GM12878 (cell line): Measurements from ENCODE around the gene FRS3.

Source experiments
- CEBPB ChIP-seq, 2 experiments: fragments of 150-350 bp in 1 of 2; IDR thresholded peaks; 2 replicates each; pipeline ENCODE4 v1.6.1; 2012 to 2014; ENCODE audit warnings: low read depth in 2 of 2, low read length in 2 of 2, borderline replicate concordance in 1 of 2, inconsistent platforms in 1 of 2
- CTCF ChIP-seq, 3 experiments: IDR thresholded peaks in 2 of 3; conservative IDR thresholded peaks in 1 of 3; 2 replicates each; pipeline ENCODE4 v1.5.1; 2011; ENCODE audit warnings: low read depth in 3 of 3, low read length in 3 of 3, mild to moderate bottlenecking in 3 of 3, control low read depth in 2 of 3, moderate library complexity in 2 of 3, inconsistent platforms in 1 of 3, mixed read lengths in 1 of 3; ENCODE audit not compliant: control insufficient read depth in 2 of 3, insufficient read depth in 1 of 3; ENCODE audit errors: extremely low read depth in 1 of 3
- FOXM1 ChIP-seq: IDR thresholded peaks from 2 replicates; pipeline ENCODE4 v1.6.1; 2012; ENCODE audit warnings: low read depth, mild to moderate bottlenecking, inconsistent platforms, low read length, moderate library complexity
- NRF1 ChIP-seq: conservative IDR thresholded peaks from 2 replicates; pipeline ENCODE4 v1.6.1; 2011; ENCODE audit warnings: mild to moderate bottlenecking, low read depth, low read length, improper control_type of control experiment
- RAD21 ChIP-seq: IDR thresholded peaks from 2 replicates; pipeline ENCODE4 v1.6.1; 2011; ENCODE audit warnings: mild to moderate bottlenecking, low read depth, low read length, moderate library complexity; ENCODE audit not compliant: insufficient read depth
- SIX5 ChIP-seq: IDR thresholded peaks from 2 replicates; pipeline ENCODE4 v1.6.1; 2011; ENCODE audit warnings: mild to moderate bottlenecking, low read depth, low read length, moderate library complexity; ENCODE audit not compliant: severe bottlenecking
- SPI1 ChIP-seq: IDR thresholded peaks from 2 replicates; pipeline ENCODE4 v1.6.1; 2011; ENCODE audit warnings: low read depth, mild to moderate bottlenecking, low read length, moderate library complexity, borderline replicate concordance; ENCODE audit not compliant: insufficient read depth
- TCF12 ChIP-seq: IDR thresholded peaks from 2 replicates; pipeline ENCODE4 v1.6.1; 2011; ENCODE audit warnings: low read depth, mild to moderate bottlenecking, low read length
- ZNF24 ChIP-seq: fragments of 450-650 bp; IDR thresholded peaks from 2 replicates; pipeline ENCODE4 v1.6.1; 2017; ENCODE audit warnings: antibody characterized with exemption, mild to moderate bottlenecking

GRCh38 chr6:41799559-41799911, 19.8 kb upstream of the FRS3 start:
- no peak for TF ChIP-seq ZNF24
- TF ChIP-seq FOXM1, result no peak
- TF ChIP-seq TCF12, result no peak
- TF ChIP-seq CEBPB (IDR thresholded peaks at IDR 0.05; ENCODE audit: borderline replicate concordance in 1 of 2, low read depth in 2 of 2, low read length in 2 of 2), result no peak
- no peak for TF ChIP-seq RAD21
- TF ChIP-seq NRF1, result no peak
- no peak for TF ChIP-seq SPI1
- TF ChIP-seq SIX5, result no peak
- no peak for TF ChIP-seq CTCF (IDR thresholded peaks at IDR 0.05 in 2 of 3, conservative IDR thresholded peaks at IDR 0.05 in 1 of 3; ENCODE audit: control insufficient read depth in 2 of 3, extremely low read depth in 1 of 3, insufficient read depth in 1 of 3, low read depth in 3 of 3, low read length in 3 of 3)
